ENCODE measurements around the gene FRMD5.

DNA sequence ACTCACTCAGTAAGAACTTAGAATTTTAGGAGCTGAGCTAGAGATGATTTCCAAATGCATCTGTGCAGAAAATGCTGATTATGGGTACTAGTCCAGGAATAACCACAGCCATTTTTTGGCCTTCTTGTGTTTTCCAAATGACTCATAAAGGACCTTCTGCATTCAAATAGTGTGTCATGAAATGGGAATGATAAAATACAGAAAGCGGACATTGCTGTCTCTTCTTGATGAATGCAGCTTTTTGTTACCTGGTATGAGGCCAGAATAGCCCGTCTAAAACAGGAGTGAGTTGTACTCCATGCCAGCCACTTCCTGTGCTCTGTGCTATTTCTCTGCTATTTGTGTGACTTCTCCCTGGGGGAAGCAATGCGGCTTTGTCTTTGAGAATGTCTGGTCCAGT lies 20.5 kb upstream of the FRMD5 start:
- no peak for TF ChIP-seq EZH2 (IDR thresholded peaks at IDR 0.05; ENCODE audit: borderline replicate concordance, insufficient read depth, low read depth, low read length, poor library complexity, severe bottlenecking)
- TF ChIP-seq, protein P1, sequence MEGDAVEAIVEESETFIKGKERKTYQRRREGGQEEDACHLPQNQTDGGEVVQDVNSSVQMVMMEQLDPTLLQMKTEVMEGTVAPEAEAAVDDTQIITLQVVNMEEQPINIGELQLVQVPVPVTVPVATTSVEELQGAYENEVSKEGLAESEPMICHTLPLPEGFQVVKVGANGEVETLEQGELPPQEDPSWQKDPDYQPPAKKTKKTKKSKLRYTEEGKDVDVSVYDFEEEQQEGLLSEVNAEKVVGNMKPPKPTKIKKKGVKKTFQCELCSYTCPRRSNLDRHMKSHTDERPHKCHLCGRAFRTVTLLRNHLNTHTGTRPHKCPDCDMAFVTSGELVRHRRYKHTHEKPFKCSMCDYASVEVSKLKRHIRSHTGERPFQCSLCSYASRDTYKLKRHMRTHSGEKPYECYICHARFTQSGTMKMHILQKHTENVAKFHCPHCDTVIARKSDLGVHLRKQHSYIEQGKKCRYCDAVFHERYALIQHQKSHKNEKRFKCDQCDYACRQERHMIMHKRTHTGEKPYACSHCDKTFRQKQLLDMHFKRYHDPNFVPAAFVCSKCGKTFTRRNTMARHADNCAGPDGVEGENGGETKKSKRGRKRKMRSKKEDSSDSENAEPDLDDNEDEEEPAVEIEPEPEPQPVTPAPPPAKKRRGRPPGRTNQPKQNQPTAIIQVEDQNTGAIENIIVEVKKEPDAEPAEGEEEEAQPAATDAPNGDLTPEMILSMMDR (IDR thresholded peaks at IDR 0.05) = no peak
